ENCODE results near the gene TMC6.
"Not testable (repeated sequence)": the region's sequence is repeated elsewhere in the genome, so short reads cannot be mapped to it uniquely, and the experiment has no call there.

The TMC6 gene

GRCh38 chr17:78154903-78155811 lies 26.6 kb upstream of the TMC6 start:
- DNase-seq (ENCODE audit: low read depth in 2 of 2): no peak

GRCh38 chr17:78151514-78152008 lies 23.0 kb upstream of the TMC6 start:
- DNase-seq (ENCODE audit: low read depth in 2 of 2): no peak

- DNase-seq (ENCODE audit: low read depth in 2 of 2): no peak
These were observed 19.9 kb upstream of the TMC6 start for GRCh38 chr17:78148286-78149016.

GRCh38 chr17:78147315-78147998 lies 18.9 kb upstream of the TMC6 start:
- no peak for DNase-seq (ENCODE audit: low read depth in 2 of 2)

GRCh38 chr17:78146881-78147280 lies 18.3 kb upstream of the TMC6 start:
- no peak for DNase-seq (ENCODE audit: low read depth in 2 of 2)

- no peak for DNase-seq (ENCODE audit: low read depth in 2 of 2)
These were observed 17.9 kb upstream of the TMC6 start for GRCh38 chr17:78146471-78146869.

- DNase-seq (ENCODE audit: low read depth in 2 of 2): no peak
These were observed 16.4 kb upstream of the TMC6 start for GRCh38 chr17:78144736-78145641.

- no peak for DNase-seq (ENCODE audit: low read depth in 2 of 2)
These were observed 15.7 kb upstream of the TMC6 start for GRCh38 chr17:78144147-78144719.

- DNase-seq (ENCODE audit: low read depth in 2 of 2): no peak
These were observed 14.9 kb upstream of the TMC6 start for GRCh38 chr17:78143214-78144146.

GRCh38 chr17:78142119-78142861 lies 13.7 kb upstream of the TMC6 start:
- no peak for DNase-seq (ENCODE audit: low read depth in 2 of 2)

- no peak for DNase-seq (ENCODE audit: low read depth in 2 of 2)
These were observed 13.0 kb upstream of the TMC6 start for GRCh38 chr17:78141437-78142118.

GRCh38 chr17:78140169-78141051 lies 11.9 kb upstream of the TMC6 start:
- DNase-seq (ENCODE audit: low read depth in 2 of 2): peak; percentile 73 to 80

GRCh38 chr17:78139861-78140168 lies 11.3 kb upstream of the TMC6 start:
- DNase-seq (ENCODE audit: low read depth in 2 of 2): not testable (repeated sequence)

- no peak for DNase-seq (ENCODE audit: low read depth in 2 of 2)
These were observed 9.9 kb upstream of the TMC6 start for GRCh38 chr17:78138204-78139060.

- no peak for DNase-seq (ENCODE audit: low read depth in 2 of 2)
These were observed 9.0 kb upstream of the TMC6 start for GRCh38 chr17:78137392-78138203.
